A172 (cell line): ENCODE data around the gene LYPD4. TPM values are rescaled to one million over a fixed set of nuclear protein-coding genes. Genes with fewer than 3 reads are reported as not detected.

ENCODE experiments used
- DNase-seq: peaks from one replicate; pipeline ENCODE4 v3.0.0-alpha.2; 2015; ENCODE audit warnings: low spot score
- total RNA-seq: library from RNA; depleted of rRNA; stranded (reverse); fragments of >200 nt; shearing (Covaris generic); gene quantifications from 2 replicates; pipeline ENCODE4 v1.2.3, GENCODE V29; 2014

The LYPD4 gene
- total RNA-seq, 1 experiment from 2014 or later, result not detected

GRCh38 chr19:41872775-41873647 lies 28.5 kb upstream of the LYPD4 start:
- DNase-seq, result peak; percentile 70

GRCh38 chr19:41872384-41872774 lies 27.9 kb upstream of the LYPD4 start:
- DNase-seq, result no peak

- DNase-seq, result no peak
These were observed 27.3 kb upstream of the LYPD4 start for GRCh38 chr19:41871573-41872383.

DNA sequence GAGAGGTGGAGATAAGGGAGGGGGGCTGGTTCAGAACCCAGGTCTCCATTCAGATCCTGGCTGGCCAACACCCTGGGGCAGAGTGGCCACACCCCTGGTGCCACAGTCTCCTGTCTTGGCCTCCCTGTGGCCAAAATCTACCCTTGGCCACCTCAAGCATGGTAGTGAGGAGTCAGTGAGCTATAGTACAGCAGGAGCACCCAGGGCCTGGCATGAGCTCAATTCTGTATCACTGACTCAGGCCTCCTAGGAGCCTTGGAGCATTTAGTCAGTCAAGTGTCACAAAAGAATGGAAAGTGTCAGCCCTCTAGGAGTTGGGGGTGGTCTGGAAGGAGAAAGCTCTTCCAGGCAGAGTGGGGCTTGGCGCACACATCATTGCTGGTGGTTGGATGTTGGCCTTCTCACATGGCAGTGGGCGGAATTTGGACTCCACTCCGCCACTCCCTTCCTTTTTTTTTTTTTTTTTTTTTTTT lies 26.0 kb upstream of the LYPD4 start:
- peak; percentile 62 for DNase-seq

- DNase-seq, result no peak
These were observed 25.0 kb upstream of the LYPD4 start for GRCh38 chr19:41869374-41869955.

- no peak for DNase-seq
These were observed 24.5 kb upstream of the LYPD4 start for GRCh38 chr19:41868989-41869300.

- DNase-seq, result no peak
These were observed 23.9 kb upstream of the LYPD4 start for GRCh38 chr19:41868120-41868988.

- no peak for DNase-seq
These were observed 21.8 kb upstream of the LYPD4 start for GRCh38 chr19:41866284-41866683.

DNA sequence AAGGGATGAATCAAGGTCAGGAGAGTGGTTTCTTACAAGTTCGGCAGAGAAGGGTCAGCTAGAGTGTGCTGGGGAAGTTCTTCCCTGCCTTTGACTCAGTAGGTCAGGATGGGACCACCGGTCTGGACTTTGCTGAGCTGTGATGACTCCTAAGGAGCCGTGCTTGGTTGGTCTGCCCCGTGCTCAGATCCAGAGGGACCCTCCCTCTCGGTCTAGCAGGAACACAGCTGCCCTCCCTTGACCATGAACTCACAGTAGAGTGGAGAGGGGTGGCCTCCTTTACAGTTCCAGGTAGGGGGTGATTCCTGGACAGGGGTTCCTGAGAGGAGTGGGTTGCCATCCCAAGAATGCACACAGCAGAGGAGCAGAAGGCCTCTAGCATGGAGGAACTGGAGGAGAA lies 19.9 kb upstream of the LYPD4 start:
- no peak for DNase-seq

GRCh38 chr19:41863209-41863931 lies 18.9 kb upstream of the LYPD4 start:
- no peak for DNase-seq

DNA sequence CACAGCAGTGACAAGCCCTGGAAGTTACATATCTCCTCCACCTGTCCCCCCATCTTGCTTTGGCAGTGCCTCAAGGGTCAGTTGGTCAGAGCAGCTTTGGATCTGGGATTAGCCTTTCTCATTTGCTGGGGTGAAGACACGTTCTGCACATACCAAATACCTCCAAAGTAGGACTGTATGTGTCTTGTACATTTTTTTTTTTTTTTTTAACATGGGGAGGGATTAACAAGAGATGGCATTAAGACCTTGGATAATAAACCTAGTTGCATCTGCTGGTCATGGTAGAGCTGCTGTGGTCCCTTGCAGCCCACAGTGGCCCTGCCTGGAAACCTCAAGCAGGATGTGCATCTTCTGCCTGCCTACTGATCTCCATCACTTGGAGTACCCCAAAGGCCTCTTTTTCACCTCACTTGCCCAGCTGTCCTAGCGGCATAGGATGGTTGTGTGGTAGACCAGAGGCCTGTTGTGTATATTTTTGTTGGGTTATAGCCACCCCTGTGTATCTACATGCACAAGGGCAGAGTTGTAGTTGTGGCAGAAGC lies 18.0 kb upstream of the LYPD4 start:
- DNase-seq, result no peak

DNA sequence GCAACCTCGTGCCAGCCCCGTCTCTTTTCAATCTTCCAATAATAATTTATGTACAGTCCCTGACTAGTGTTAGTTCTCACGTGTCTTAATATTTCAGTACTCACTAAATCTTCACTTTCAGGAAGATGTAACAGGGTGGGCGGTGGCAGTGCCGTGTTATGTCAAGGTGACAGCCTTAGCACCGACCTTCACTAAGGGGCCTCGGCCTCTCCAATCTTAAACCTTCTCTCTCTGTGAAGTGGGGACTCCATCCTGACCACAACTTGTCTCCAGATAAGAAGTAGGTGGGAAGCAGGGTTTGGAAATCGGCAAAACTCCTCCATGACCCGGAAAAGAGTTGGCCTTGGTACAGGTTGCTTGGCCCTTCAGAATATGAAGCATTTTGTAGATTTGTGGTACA lies 17.4 kb upstream of the LYPD4 start:
- DNase-seq, result no peak

- no peak for DNase-seq
These were observed 16.8 kb upstream of the LYPD4 start for GRCh38 chr19:41861116-41861768.

- no peak for DNase-seq
These were observed 16.1 kb upstream of the LYPD4 start for GRCh38 chr19:41860419-41861115.

GRCh38 chr19:41859618-41860418 lies 15.3 kb upstream of the LYPD4 start, which contains the start of gene RPS19:
Gene RPS19, plus strand, starts transcription at chr19:41860255. Its CDS starts 520 bp downstream, at chr19:41860775.
- peak; percentile 98 for DNase-seq

- no peak for DNase-seq
These were observed 14.7 kb upstream of the LYPD4 start for GRCh38 chr19:41859213-41859617.

- DNase-seq, result no peak
These were observed 9.3 kb upstream of the LYPD4 start for GRCh38 chr19:41853768-41854167.

GRCh38 chr19:41853344-41853743 lies 8.9 kb upstream of the LYPD4 start:
- no peak for DNase-seq
